Epithelial cell of prostate (primary cell): ENCODE measurements around the gene CNR1.
"Not testable (repeated sequence)": the region's sequence is repeated elsewhere in the genome, so short reads cannot be mapped to it uniquely, and the experiment has no call there.

ENCODE experiments used
- DNase-seq: peaks from one replicate; pipeline ENCODE4 v3.0.0-alpha.2; 2011; ENCODE audit warnings: low read depth, low spot score
- H3K27ac ChIP-seq: fragments of 450-650 bp; 2 replicates; pipeline ENCODE4 v1.5.1; 2017; ENCODE audit warnings: mild to moderate bottlenecking

CNR1 gene

GRCh38 chr6:88165844-88166492 is at the start of gene CNR1:
CNR1 (minus strand) TSS chr6:88166347; CDS start chr6:88145274, 21,073 bp downstream.
- DNase-seq, result no peak
- no peak within 1 kb of the TSS for H3K27ac ChIP-seq

- no peak overlapping the region for H3K27ac ChIP-seq
- no peak for DNase-seq
Observed at GRCh38 chr6:88211446-88211845, 45.3 kb upstream of the CNR1 start.

GRCh38 chr6:88209301-88209700 is 43.2 kb upstream of the CNR1 start:
- no peak for DNase-seq
- H3K27ac ChIP-seq, result no peak overlapping the region

- no peak overlapping the region for H3K27ac ChIP-seq
- DNase-seq, result no peak
Observed at GRCh38 chr6:88208726-88209125, 42.6 kb upstream of the CNR1 start.

GRCh38 chr6:88201734-88202133 is 35.6 kb upstream of the CNR1 start:
- H3K27ac ChIP-seq, DNase-seq: not testable (repeated sequence)

GRCh38 chr6:88184921-88185320 is 18.8 kb upstream of the CNR1 start:
- no peak overlapping the region for H3K27ac ChIP-seq
- DNase-seq, result no peak

GRCh38 chr6:88183471-88183870 is 17.3 kb upstream of the CNR1 start:
- no peak for DNase-seq
- no peak overlapping the region for H3K27ac ChIP-seq

GRCh38 chr6:88179692-88180091 is 13.5 kb upstream of the CNR1 start:
- DNase-seq, result no peak
- H3K27ac ChIP-seq, result no peak overlapping the region

- DNase-seq, result no peak
- H3K27ac ChIP-seq, result no peak overlapping the region
Observed at GRCh38 chr6:88177961-88178464, 11.9 kb upstream of the CNR1 start.

- no peak for DNase-seq
- no peak overlapping the region for H3K27ac ChIP-seq
Observed at GRCh38 chr6:88174906-88175305, 8.8 kb upstream of the CNR1 start.

- DNase-seq, result no peak
- H3K27ac ChIP-seq, result no peak overlapping the region
Observed at GRCh38 chr6:88171312-88171711, 5.2 kb upstream of the CNR1 start.

- DNase-seq, result no peak
- no peak overlapping the region for H3K27ac ChIP-seq
Observed at GRCh38 chr6:88168362-88168761, 2.2 kb upstream of the CNR1 start.

GRCh38 chr6:88167352-88167937 is 1.3 kb upstream of the CNR1 start:
- no peak overlapping the region for H3K27ac ChIP-seq
- DNase-seq, result no peak

- DNase-seq, result no peak
- H3K27ac ChIP-seq, result no peak overlapping the region
Observed at GRCh38 chr6:88166493-88167351, 575 bp upstream of the CNR1 start.

GRCh38 chr6:88165087-88165843 is 882 bp downstream of the CNR1 start:
- no peak overlapping the region for H3K27ac ChIP-seq
- DNase-seq, result no peak

- no peak overlapping the region for H3K27ac ChIP-seq
- no peak for DNase-seq
Observed at GRCh38 chr6:88164061-88164460, 2.1 kb downstream of the CNR1 start.

GRCh38 chr6:88163616-88164015 is 2.5 kb downstream of the CNR1 start:
- H3K27ac ChIP-seq, result no peak overlapping the region
- DNase-seq, result no peak

GRCh38 chr6:88161940-88162339 is 4.2 kb downstream of the CNR1 start:
- DNase-seq, result no peak

GRCh38 chr6:88157106-88157505 is 9.0 kb downstream of the CNR1 start:
- no peak overlapping the region for H3K27ac ChIP-seq
- no peak for DNase-seq

More at GRCh38 chr6:88161940-88162339, 4.2 kb downstream of the CNR1 start:
- H3K27ac ChIP-seq, result no peak overlapping the region

- DNase-seq, result no peak
- no peak overlapping the region for H3K27ac ChIP-seq
Observed at GRCh38 chr6:88145298-88145963, 20.7 kb downstream of the CNR1 start.
